Trophoblast cell (in vitro differentiated cells and primary cell): ENCODE data around the gene ANO8.

ENCODE experiments used
- DNase-seq, 2 donors: peaks; one replicate each; pipeline ENCODE4 v3.0.0-alpha.2; 2016
- H2AFZ ChIP-seq: 2 replicates; pipeline ENCODE4 v1.6.1; 2013; ENCODE audit warnings: low read length, moderate library complexity, mild to moderate bottlenecking; ENCODE audit not compliant: insufficient read depth, poor library complexity
- H2AK5ac ChIP-seq: 2 replicates; pipeline ENCODE4 v1.6.1; 2013; ENCODE audit warnings: mild to moderate bottlenecking, low read length
- H2BK120ac ChIP-seq: 2 replicates; pipeline ENCODE4 v1.6.1; 2013; ENCODE audit warnings: low read length, mild to moderate bottlenecking, moderate library complexity; ENCODE audit not compliant: insufficient read depth, poor library complexity
- H2BK12ac ChIP-seq: 2 replicates; pipeline ENCODE4 v1.6.1; 2013; ENCODE audit warnings: mild to moderate bottlenecking, low read length, moderate library complexity
- H2BK5ac ChIP-seq: 2 replicates; pipeline ENCODE4 v1.6.1; 2013; ENCODE audit warnings: low read length, low read depth, moderate library complexity, mild to moderate bottlenecking; ENCODE audit not compliant: poor library complexity
- H3K14ac ChIP-seq: 2 replicates; pipeline ENCODE4 v1.6.1; 2013; ENCODE audit warnings: mild to moderate bottlenecking, low read length
- H3K18ac ChIP-seq: 2 replicates; pipeline ENCODE4 v1.6.1; 2013; ENCODE audit warnings: mild to moderate bottlenecking, low read length
- H3K23ac ChIP-seq: 2 replicates; pipeline ENCODE4 v1.6.1; 2013; ENCODE audit warnings: low read length
- H3K27ac ChIP-seq: 2 replicates; pipeline ENCODE4 v1.5.1; 2013; ENCODE audit warnings: low read depth, mild to moderate bottlenecking, inconsistent platforms, low read length, moderate library complexity
- H3K27me3 ChIP-seq: 2 replicates; pipeline ENCODE4 v1.6.1; 2013; ENCODE audit warnings: inconsistent platforms, mild to moderate bottlenecking, low read length, moderate library complexity; ENCODE audit not compliant: insufficient read depth
- H3K36me3 ChIP-seq, 2 experiments: 1 replicate in 1 of 2; 2 replicates in 1 of 2; pipeline ENCODE4 v1.6.1; 2013; ENCODE audit warnings: low read length in 2 of 2, mild to moderate bottlenecking in 2 of 2, moderate library complexity in 1 of 2; ENCODE audit not compliant: insufficient read depth in 2 of 2, control insufficient read depth in 1 of 2
- H3K4ac ChIP-seq: 2 replicates; pipeline ENCODE4 v1.6.1; 2013; ENCODE audit warnings: low read depth, mild to moderate bottlenecking, low read length, moderate library complexity
- H3K4me1 ChIP-seq, 2 experiments: 1 replicate in 1 of 2; 2 replicates in 1 of 2; pipeline ENCODE4 v1.6.1; 2013; ENCODE audit warnings: low read length in 2 of 2, mild to moderate bottlenecking in 2 of 2, moderate library complexity in 1 of 2; ENCODE audit not compliant: insufficient read depth in 2 of 2, control insufficient read depth in 1 of 2
- H3K4me2 ChIP-seq: 2 replicates; pipeline ENCODE4 v1.6.1; 2013; ENCODE audit warnings: inconsistent platforms, mild to moderate bottlenecking, low read length, moderate library complexity
- H3K4me3 ChIP-seq: 2 replicates; pipeline ENCODE4 v1.5.1; 2013; ENCODE audit warnings: mild to moderate bottlenecking, low read depth, low read length, inconsistent platforms
- H3K79me1 ChIP-seq: one replicate; pipeline ENCODE4 v1.6.1; 2013; ENCODE audit warnings: low read length
- H3K79me2 ChIP-seq: 2 replicates; pipeline ENCODE4 v1.6.1; 2013; ENCODE audit warnings: low read length, mild to moderate bottlenecking; ENCODE audit not compliant: control insufficient read depth, insufficient read depth, poor library complexity
- H3K9ac ChIP-seq: 2 replicates; pipeline ENCODE4 v1.6.1; 2013; ENCODE audit warnings: mild to moderate bottlenecking, low read length
- H3K9me3 ChIP-seq: 2 replicates; pipeline ENCODE4 v1.6.1; 2013; ENCODE audit warnings: low read depth, mild to moderate bottlenecking, control low read depth, inconsistent platforms, low read length; ENCODE audit not compliant: insufficient read depth
- H4K12ac ChIP-seq: 2 replicates; pipeline ENCODE4 v1.6.1; 2013; ENCODE audit warnings: low read depth, mild to moderate bottlenecking, low read length, moderate library complexity
- H4K8ac ChIP-seq: 2 replicates; pipeline ENCODE4 v1.6.1; 2013; ENCODE audit warnings: low read depth, mild to moderate bottlenecking, low read length, moderate library complexity
- H4K91ac ChIP-seq: one replicate; pipeline ENCODE4 v1.6.1; 2013; ENCODE audit warnings: low read depth, mild to moderate bottlenecking, low read length, moderate library complexity
- WGBS: extraction: QIAGEN DNeasy Blood & Tissue Kit; methylation state at CpG from one replicate; pipeline ENCODE4 v1.1.7; 2013; ENCODE audit warnings: missing lambda C conversion rate; ENCODE audit not compliant: insufficient read length, insufficient coverage; ENCODE audit errors: extremely low coverage; 5-methylcytosine and 5-hydroxymethylcytosine counted together

The ANO8 gene

GRCh38 chr19:17292301-17293074 lies 42.2 kb downstream of the ANO8 start:
- Histone ChIP-seq H3K9me3 (peaks cover 4% of the 10 kb centered on the region), H2BK5ac (no peak overlapping the region), H3K36me3 (peaks cover 9 to 12% of the 10 kb centered on the region in 2 experiments), H4K12ac (peak overlapping the region; percentile 78), H2AK5ac (peak overlapping the region; percentile 44), H2BK12ac (no peak overlapping the region), H3K4me3 (peak overlapping the region; percentile 60), H2AFZ (peak overlapping the region; percentile 84), H4K8ac (peak overlapping the region; percentile 88), H3K23ac (no peak overlapping the region), H3K4me2 (peak overlapping the region; percentile 83), H3K79me2 (no peaks in the 10 kb centered on the region), H3K9ac (no peak overlapping the region), H3K79me1 (peaks cover 12% of the 10 kb centered on the region), H2BK120ac (peak overlapping the region; percentile 70), H4K91ac (peak overlapping the region; percentile 92), H3K4me1 (peaks cover 4 to 14% of the 10 kb centered on the region in 2 experiments), H3K14ac (peak overlapping the region; percentile 73), H3K4ac (peak overlapping the region; percentile 84), H3K27ac (peak overlapping the region; percentile 82), H3K27me3 (no peaks in the 10 kb centered on the region), H3K18ac (peak overlapping the region; percentile 74)
- DNase-seq = peak; percentile 93
- no CpG with 5 or more reads among the region's 46 CpGs for WGBS

GRCh38 chr19:17289489-17289888 lies 45.2 kb downstream of the ANO8 start:
- Histone ChIP-seq H3K9ac (no peak overlapping the region), H4K91ac (no peak overlapping the region), H3K14ac (no peak overlapping the region), H3K27ac (no peak overlapping the region), H2AK5ac (no peak overlapping the region), H2BK120ac (no peak overlapping the region), H3K36me3 (peaks cover 7 to 11% of the 10 kb centered on the region in 2 experiments), H2AFZ (peak overlapping the region; percentile 30), H3K9me3 (peaks cover 6% of the 10 kb centered on the region), H3K23ac (no peak overlapping the region), H2BK12ac (no peak overlapping the region), H3K79me2 (no peaks in the 10 kb centered on the region), H3K4me3 (no peak overlapping the region), H3K27me3 (no peaks in the 10 kb centered on the region), H4K8ac (peak overlapping the region; percentile 70), H3K4me2 (peak overlapping the region; percentile 26), H3K79me1 (peaks cover 8% of the 10 kb centered on the region), H3K4ac (no peak overlapping the region), H4K12ac (no peak overlapping the region), H3K18ac (no peak overlapping the region), H3K4me1 (peaks cover 6 to 11% of the 10 kb centered on the region in 2 experiments), H2BK5ac (no peak overlapping the region)
- no CpG with 5 or more reads among the region's 22 CpGs for WGBS
- DNase-seq = peak; percentile 61 to 69

GRCh38 chr19:17286752-17287151 lies 47.9 kb downstream of the ANO8 start:
- H4K91ac ChIP-seq = no peak overlapping the region
- H3K4me1 ChIP-seq = peaks cover 6 to 9% of the 10 kb centered on the region in 2 experiments
- H3K27ac ChIP-seq = no peak overlapping the region
- H2BK12ac ChIP-seq = no peak overlapping the region
- no peak overlapping the region for H2BK120ac ChIP-seq
- WGBS = no CpG with 5 or more reads among the region's 9 CpGs
- peaks cover 4% of the 10 kb centered on the region for H3K9me3 ChIP-seq
- H3K27me3 ChIP-seq = no peaks in the 10 kb centered on the region
- no peak overlapping the region for H3K9ac ChIP-seq
- peaks cover 4% of the 10 kb centered on the region for H3K79me1 ChIP-seq
- no peak overlapping the region for H3K4me3 ChIP-seq
- no peak overlapping the region for H3K14ac ChIP-seq
- H2AK5ac ChIP-seq = no peak overlapping the region
- H2BK5ac ChIP-seq = no peak overlapping the region
- H3K36me3 ChIP-seq = peaks cover 0 to 3% of the 10 kb centered on the region in 2 experiments
- no peak overlapping the region for H3K4me2 ChIP-seq
- no peak overlapping the region for H4K8ac ChIP-seq
- no peaks in the 10 kb centered on the region for H3K79me2 ChIP-seq
- no peak overlapping the region for H4K12ac ChIP-seq
- H2AFZ ChIP-seq = no peak overlapping the region
- DNase-seq = peak; percentile 54 to 73
- H3K18ac ChIP-seq = no peak overlapping the region
- H3K4ac ChIP-seq = no peak overlapping the region
- no peak overlapping the region for H3K23ac ChIP-seq

- DNase-seq = no peak
- H3K79me1 ChIP-seq = peaks cover 4% of the 10 kb centered on the region
- H3K4me3 ChIP-seq = no peak overlapping the region
- no peaks in the 10 kb centered on the region for H3K27me3 ChIP-seq
- no peak overlapping the region for H3K23ac ChIP-seq
- H2BK5ac ChIP-seq = no peak overlapping the region
- H4K12ac ChIP-seq = no peak overlapping the region
- no peak overlapping the region for H4K8ac ChIP-seq
- peaks cover 0 to 2% of the 10 kb centered on the region in 2 experiments for H3K36me3 ChIP-seq
- H3K18ac ChIP-seq = no peak overlapping the region
- H4K91ac ChIP-seq = no peak overlapping the region
- no peak overlapping the region for H3K4ac ChIP-seq
- H3K9ac ChIP-seq = no peak overlapping the region
- H3K4me1 ChIP-seq = peaks cover 6 to 9% of the 10 kb centered on the region in 2 experiments
- H3K9me3 ChIP-seq = peaks cover 4% of the 10 kb centered on the region
- H2BK120ac ChIP-seq = no peak overlapping the region
- no CpG with 5 or more reads among the region's 11 CpGs for WGBS
- no peak overlapping the region for H3K27ac ChIP-seq
- no peak overlapping the region for H2BK12ac ChIP-seq
- H3K79me2 ChIP-seq = no peaks in the 10 kb centered on the region
- H3K14ac ChIP-seq = no peak overlapping the region
- peak overlapping the region; percentile 2 for H2AK5ac ChIP-seq
- H2AFZ ChIP-seq = no peak overlapping the region
- H3K4me2 ChIP-seq = no peak overlapping the region
Measured at GRCh38 chr19:17286263-17286662, 48.4 kb downstream of the ANO8 start.
